Measurements from ENCODE around the gene NEDD8. TPM values are rescaled to one million over a fixed set of nuclear protein-coding genes. Genes with fewer than 3 reads are reported as not detected.
A peak's percentile ranks its signal among the peaks of the same experiment; 100 is the strongest.

The NEDD8 gene
- total RNA-seq, 4 donors from 2014 or later = 68.6 to 109 (median 98.3) TPM

- H3K27me3 ChIP-seq = no peaks in the 10 kb centered on the region
- no peaks in the 10 kb centered on the region for H3K9me3 ChIP-seq
- H3K4me1 ChIP-seq = peaks cover 0 to 56% (median 18%) of the 10 kb centered on the region in 4 donors
- TF ChIP-seq, protein P1, sequence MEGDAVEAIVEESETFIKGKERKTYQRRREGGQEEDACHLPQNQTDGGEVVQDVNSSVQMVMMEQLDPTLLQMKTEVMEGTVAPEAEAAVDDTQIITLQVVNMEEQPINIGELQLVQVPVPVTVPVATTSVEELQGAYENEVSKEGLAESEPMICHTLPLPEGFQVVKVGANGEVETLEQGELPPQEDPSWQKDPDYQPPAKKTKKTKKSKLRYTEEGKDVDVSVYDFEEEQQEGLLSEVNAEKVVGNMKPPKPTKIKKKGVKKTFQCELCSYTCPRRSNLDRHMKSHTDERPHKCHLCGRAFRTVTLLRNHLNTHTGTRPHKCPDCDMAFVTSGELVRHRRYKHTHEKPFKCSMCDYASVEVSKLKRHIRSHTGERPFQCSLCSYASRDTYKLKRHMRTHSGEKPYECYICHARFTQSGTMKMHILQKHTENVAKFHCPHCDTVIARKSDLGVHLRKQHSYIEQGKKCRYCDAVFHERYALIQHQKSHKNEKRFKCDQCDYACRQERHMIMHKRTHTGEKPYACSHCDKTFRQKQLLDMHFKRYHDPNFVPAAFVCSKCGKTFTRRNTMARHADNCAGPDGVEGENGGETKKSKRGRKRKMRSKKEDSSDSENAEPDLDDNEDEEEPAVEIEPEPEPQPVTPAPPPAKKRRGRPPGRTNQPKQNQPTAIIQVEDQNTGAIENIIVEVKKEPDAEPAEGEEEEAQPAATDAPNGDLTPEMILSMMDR (IDR thresholded peaks at IDR 0.05) = no peak
- TF ChIP-seq EP300 (IDR thresholded peaks at IDR 0.05) (no peak), POLR2A (IDR thresholded peaks at IDR 0.05) (no peak)
- WGBS, 2 donors = 48 to 56% methylated on average over 8 of the region's 8 CpGs
- H3K4me3 ChIP-seq = peak overlapping the region; percentile 92 to 98 (median 96)
- no peak for DNase-seq (ENCODE audit: low spot score in 2 of 2)
- peak overlapping the region; percentile 96 to 99 (median 98) for H3K27ac ChIP-seq
- peaks cover 0 to 36% (median 0%) of the 10 kb centered on the region in 3 donors for H3K36me3 ChIP-seq
Measured at GRCh38 chr14:24194873-24195185, 37.3 kb downstream of the NEDD8 start.

GRCh38 chr14:24194186-24194872 lies 37.8 kb downstream of the NEDD8 start:
- Histone ChIP-seq H3K4me1 (peaks cover 0 to 56% (median 18%) of the 10 kb centered on the region in 4 donors), H3K27ac (peak overlapping the region; percentile 96 to 99 (median 98)), H3K36me3 (peaks cover 0 to 36% (median 0%) of the 10 kb centered on the region in 3 donors), H3K4me3 (peak overlapping the region; percentile 92 to 98 (median 96)), H3K9me3 (no peaks in the 10 kb centered on the region), H3K27me3 (no peaks in the 10 kb centered on the region)
- 64 to 70% methylated on average over 7 of the region's 7 CpGs for WGBS, 2 donors
- TF ChIP-seq EP300 (IDR thresholded peaks at IDR 0.05) (no peak), POLR2A (IDR thresholded peaks at IDR 0.05) (no peak)
- TF ChIP-seq, protein P1 (IDR thresholded peaks at IDR 0.05) = no peak
- no peak for DNase-seq (ENCODE audit: low spot score in 2 of 2)

GRCh38 chr14:24192933-24193332 lies 39.2 kb downstream of the NEDD8 start:
- no peak overlapping the region for H3K27ac ChIP-seq
- H3K4me3 ChIP-seq = no peak overlapping the region
- 90 to 95% methylated on average over 15 of the region's 15 CpGs for WGBS, 2 donors
- no peaks in the 10 kb centered on the region for H3K27me3 ChIP-seq
- no peak for TF ChIP-seq EP300 (IDR thresholded peaks at IDR 0.05)
- no peak for DNase-seq (ENCODE audit: low spot score in 2 of 2)
- H3K4me1 ChIP-seq = peaks cover 0 to 57% (median 23%) of the 10 kb centered on the region in 4 donors
- H3K9me3 ChIP-seq = no peaks in the 10 kb centered on the region
- H3K36me3 ChIP-seq = peaks cover 0 to 36% (median 0%) of the 10 kb centered on the region in 3 donors

- Histone ChIP-seq H3K27ac (no peak overlapping the region), H3K4me3 (no peak overlapping the region), H3K27me3 (no peaks in the 10 kb centered on the region), H3K36me3 (peaks cover 0 to 52% (median 0%) of the 10 kb centered on the region in 3 donors), H3K9me3 (no peaks in the 10 kb centered on the region), H3K4me1 (peaks cover 0 to 50% (median 17%) of the 10 kb centered on the region in 4 donors)
- WGBS, 2 donors = 80 to 88% methylated on average over 10 of the region's 10 CpGs
- DNase-seq (ENCODE audit: low spot score in 2 of 2) = no peak
- TF ChIP-seq EP300 (IDR thresholded peaks at IDR 0.05) = no peak
- TF ChIP-seq POLR2A (IDR thresholded peaks at IDR 0.05) = no peak
- TF ChIP-seq, protein P1 (IDR thresholded peaks at IDR 0.05) = no peak
Measured at GRCh38 chr14:24190416-24190815, 41.8 kb downstream of the NEDD8 start.

GRCh38 chr14:24189460-24189859 lies 42.7 kb downstream of the NEDD8 start:
- H3K4me1 ChIP-seq = peaks cover 0 to 44% (median 14%) of the 10 kb centered on the region in 4 donors
- H3K27ac ChIP-seq = peak overlapping the region in 1 of 4 donors; percentile 87
- H3K4me3 ChIP-seq = no peak overlapping the region
- DNase-seq (ENCODE audit: low spot score in 2 of 2) = no peak
- peaks cover 0 to 62% (median 0%) of the 10 kb centered on the region in 3 donors for H3K36me3 ChIP-seq
- 88% methylated on average over 9 of the region's 9 CpGs for WGBS, 2 donors
- H3K9me3 ChIP-seq = no peaks in the 10 kb centered on the region
- TF ChIP-seq POLR2A (IDR thresholded peaks at IDR 0.05) (no peak), EP300 (IDR thresholded peaks at IDR 0.05) (no peak)
- no peaks in the 10 kb centered on the region for H3K27me3 ChIP-seq

DNA sequence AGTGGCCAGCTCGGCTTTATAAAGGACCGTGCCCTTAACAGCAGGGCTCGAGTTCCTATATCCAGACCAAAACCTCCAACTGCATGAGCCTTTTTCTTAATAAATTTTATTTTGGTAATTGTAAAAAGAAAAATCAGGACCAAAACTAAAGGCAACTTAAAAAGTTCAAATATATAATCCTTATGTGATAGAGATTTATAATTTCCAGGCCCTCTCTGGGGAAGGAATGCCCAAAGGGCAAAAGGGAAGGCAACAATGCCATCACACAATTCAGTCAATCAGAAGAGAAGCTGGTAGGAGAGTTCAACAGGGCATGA lies 43.1 kb downstream of the NEDD8 start:
- DNase-seq (ENCODE audit: low spot score in 2 of 2) = no peak
- peaks cover 0 to 40% (median 12%) of the 10 kb centered on the region in 4 donors for H3K4me1 ChIP-seq
- 0 to 4% methylated on average over 3 of the region's 3 CpGs for WGBS, 2 donors
- TF ChIP-seq EP300 (IDR thresholded peaks at IDR 0.05) = no peak
- TF ChIP-seq POLR2A (IDR thresholded peaks at IDR 0.05) = no peak
- TF ChIP-seq, protein P1 (IDR thresholded peaks at IDR 0.05) = no peak
- H3K36me3 ChIP-seq = peaks cover 0 to 66% (median under 1%) of the 10 kb centered on the region in 3 donors
- H3K4me3 ChIP-seq = peak overlapping the region in 2 of 4 donors; percentile 75 to 86
- H3K27me3 ChIP-seq = no peaks in the 10 kb centered on the region
- H3K27ac ChIP-seq = peak overlapping the region in 2 of 4 donors; percentile 37 to 87
- no peaks in the 10 kb centered on the region for H3K9me3 ChIP-seq
